C4-2B (cell line): ENCODE data around the gene CHST14.

ENCODE experiments used
- CTCF ChIP-seq: fragments of 450-650 bp; conservative IDR thresholded peaks from 2 replicates; pipeline ENCODE4 v1.5.1; 2017; ENCODE audit warnings: mild to moderate bottlenecking
- ZFX ChIP-seq: fragments of 450-650 bp; IDR thresholded peaks from 2 replicates; pipeline ENCODE4 v1.6.1; 2017

GRCh38 chr15:40445421-40445922 lies 25.3 kb upstream of the CHST14 start:
- TF ChIP-seq CTCF (no peak), ZFX (no peak)
